Natural killer cell (primary cell): ENCODE measurements around the gene CASP9. TPM values are rescaled to one million over a fixed set of nuclear protein-coding genes. Genes with fewer than 3 reads are reported as not detected.
A peak's percentile ranks its signal among the peaks of the same experiment; 100 is the strongest.

Experiments
- ATAC-seq, 3 donors: fragments of 150-1000 bp in 2 of 3; fragments of 200-7000 bp in 1 of 3; cut with Tn5 transposase; 1 replicate in 1 of 3; 2 replicates in 2 of 3; pipeline ENCODE4 v1.10.0; 2021; ENCODE audit warnings: mild to moderate bottlenecking in 2 of 3, moderate library complexity in 2 of 3
- DNase-seq, 2 donors: peaks; one replicate each; pipeline versions ENCODE4 v3.0.0 to v3.0.0-alpha.2; 2013 to 2021; ENCODE audit warnings: mixed read lengths in 1 of 2
- H3K27ac ChIP-seq: one replicate; pipeline ENCODE4 v1.5.1; 2013; ENCODE audit warnings: mild to moderate bottlenecking, low read length
- H3K27me3 ChIP-seq: one replicate; pipeline ENCODE4 v1.6.1; 2013; ENCODE audit warnings: low read length; ENCODE audit not compliant: control insufficient read depth, insufficient read depth
- H3K36me3 ChIP-seq: one replicate; pipeline ENCODE4 v1.6.1; 2013; ENCODE audit warnings: low read length; ENCODE audit not compliant: control insufficient read depth, insufficient read depth
- H3K4me1 ChIP-seq: one replicate; pipeline ENCODE4 v1.6.1; 2013; ENCODE audit warnings: low read length; ENCODE audit not compliant: control insufficient read depth, insufficient read depth
- H3K4me3 ChIP-seq: one replicate; pipeline ENCODE4 v1.5.1; 2013; ENCODE audit warnings: low read length
- H3K9me3 ChIP-seq: one replicate; pipeline ENCODE4 v1.6.1; 2013; ENCODE audit warnings: low read length; ENCODE audit not compliant: control insufficient read depth, insufficient read depth
- H3K27ac Mint-ChIP-seq, 2 donors: one replicate each; pipeline ENCODE4 v1.8.0; 2022; ENCODE audit warnings: mild to moderate bottlenecking in 2 of 2, mixed read lengths in 2 of 2, moderate library complexity in 1 of 2
- H3K27me3 Mint-ChIP-seq, 2 donors: one replicate each; pipeline ENCODE4 v1.8.0; 2022; ENCODE audit warnings: low read depth in 2 of 2, mixed read lengths in 2 of 2
- H3K36me3 Mint-ChIP-seq: one replicate; pipeline ENCODE4 v1.8.0; 2022; ENCODE audit warnings: mixed read lengths
- H3K4me1 Mint-ChIP-seq, 2 donors: one replicate each; pipeline ENCODE4 v1.8.0; 2022; ENCODE audit warnings: mixed read lengths in 2 of 2
- H3K4me3 Mint-ChIP-seq: one replicate; pipeline ENCODE4 v1.8.0; 2022; ENCODE audit warnings: mild to moderate bottlenecking, moderate library complexity, mixed read lengths
- H3K9me3 Mint-ChIP-seq, 2 donors: one replicate each; pipeline ENCODE4 v1.8.0; 2022; ENCODE audit warnings: mixed read lengths in 2 of 2
- WGBS: methylation state at CpG from one replicate; pipeline ENCODE4 v1.1.7; 2013; ENCODE audit warnings: missing lambda C conversion rate; ENCODE audit not compliant: insufficient coverage; 5-methylcytosine and 5-hydroxymethylcytosine counted together
- intact Hi-C: fragments of 100-400 bp; cut with micrococcal nuclease; formaldehyde crosslinking; loops from one replicate; pipeline ENCODE4 v1.14.2; 2022
- total RNA-seq, 4 donors: library from RNA; stranded (reverse); fragments of 120-200 nt in 1 of 4; gene quantifications; one replicate each; pipeline versions ENCODE4 v1.2.3 to v1.2.4, GENCODE V29; 2013 to 2022
- TF ChIP-seq, protein P1 (sequence below): fragments of 200-600 bp; IDR thresholded peaks from one replicate; pipeline ENCODE4 v1.8.0; 2022; ENCODE audit warnings: antibody characterized with exemption

The CASP9 gene
- total RNA-seq, 3 donors from 2014 or later (not counting 1 experiment from before 2014, with no cell fraction given): 13.4 to 20.5 (median 13.5) TPM

- H3K36me3 Mint-ChIP-seq: peaks cover 8% of the 10 kb centered on the region
- H3K4me3 Mint-ChIP-seq: no peak overlapping the region
- intact Hi-C loops: no loop called here
- H3K36me3 ChIP-seq: peaks cover 64% of the 10 kb centered on the region
- H3K4me1 Mint-ChIP-seq: no peaks in the 10 kb centered on the region
- TF ChIP-seq, protein P1, sequence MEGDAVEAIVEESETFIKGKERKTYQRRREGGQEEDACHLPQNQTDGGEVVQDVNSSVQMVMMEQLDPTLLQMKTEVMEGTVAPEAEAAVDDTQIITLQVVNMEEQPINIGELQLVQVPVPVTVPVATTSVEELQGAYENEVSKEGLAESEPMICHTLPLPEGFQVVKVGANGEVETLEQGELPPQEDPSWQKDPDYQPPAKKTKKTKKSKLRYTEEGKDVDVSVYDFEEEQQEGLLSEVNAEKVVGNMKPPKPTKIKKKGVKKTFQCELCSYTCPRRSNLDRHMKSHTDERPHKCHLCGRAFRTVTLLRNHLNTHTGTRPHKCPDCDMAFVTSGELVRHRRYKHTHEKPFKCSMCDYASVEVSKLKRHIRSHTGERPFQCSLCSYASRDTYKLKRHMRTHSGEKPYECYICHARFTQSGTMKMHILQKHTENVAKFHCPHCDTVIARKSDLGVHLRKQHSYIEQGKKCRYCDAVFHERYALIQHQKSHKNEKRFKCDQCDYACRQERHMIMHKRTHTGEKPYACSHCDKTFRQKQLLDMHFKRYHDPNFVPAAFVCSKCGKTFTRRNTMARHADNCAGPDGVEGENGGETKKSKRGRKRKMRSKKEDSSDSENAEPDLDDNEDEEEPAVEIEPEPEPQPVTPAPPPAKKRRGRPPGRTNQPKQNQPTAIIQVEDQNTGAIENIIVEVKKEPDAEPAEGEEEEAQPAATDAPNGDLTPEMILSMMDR: no peak
- no peaks in the 10 kb centered on the region for H3K27me3 ChIP-seq
- H3K9me3 ChIP-seq: no peaks in the 10 kb centered on the region
- no peaks in the 10 kb centered on the region for H3K9me3 Mint-ChIP-seq
- no peak overlapping the region for H3K27ac ChIP-seq
- no peaks in the 10 kb centered on the region for H3K4me1 ChIP-seq
- 92% methylated on average over 12 of the region's 12 CpGs for WGBS
- H3K27me3 Mint-ChIP-seq: no peaks in the 10 kb centered on the region
- DNase-seq: no peak
- no peak overlapping the region for H3K4me3 ChIP-seq
- no peak for ATAC-seq
- peak overlapping the region in 1 of 2 donors; percentile 12 for H3K27ac Mint-ChIP-seq
Measured at GRCh38 chr1:15543589-15544568, 19.9 kb upstream of the CASP9 start.

DNA sequence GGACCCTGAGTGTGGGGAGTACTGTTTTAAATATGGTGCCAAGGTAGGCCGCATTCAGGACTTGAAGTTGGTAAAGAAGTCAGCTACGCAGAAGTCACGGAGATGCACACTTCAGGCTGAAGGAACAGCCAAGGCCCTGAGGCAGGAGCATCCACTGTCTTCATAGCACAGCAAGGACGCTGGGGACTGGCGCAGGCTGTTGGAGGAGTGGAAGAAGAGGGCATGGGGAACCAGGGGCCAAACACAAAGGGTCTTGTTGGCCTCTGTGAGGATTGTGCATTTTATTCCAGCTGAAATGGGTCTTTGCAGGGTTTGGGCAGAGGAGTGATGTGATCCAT is 19.2 kb upstream of the CASP9 start:
- Histone ChIP-seq H3K27ac (no peak overlapping the region), H3K4me3 (no peak overlapping the region), H3K36me3 (peaks cover 61% of the 10 kb centered on the region), H3K27me3 (no peaks in the 10 kb centered on the region), H3K9me3 (no peaks in the 10 kb centered on the region), H3K4me1 (no peaks in the 10 kb centered on the region)
- TF ChIP-seq, protein P1: no peak
- intact Hi-C loops: no loop called here
- no peak for DNase-seq
- Mint-ChIP-seq H3K27me3 (no peaks in the 10 kb centered on the region), H3K4me3 (no peak overlapping the region), H3K4me1 (no peaks in the 10 kb centered on the region), H3K36me3 (peaks cover 8% of the 10 kb centered on the region), H3K27ac (peak overlapping the region in 1 of 2 donors; percentile 12), H3K9me3 (no peaks in the 10 kb centered on the region)
- ATAC-seq: no peak
- 98% methylated on average over 5 of the region's 5 CpGs for WGBS

GRCh38 chr1:15542388-15543250 is 18.6 kb upstream of the CASP9 start:
- H3K27me3 Mint-ChIP-seq: no peaks in the 10 kb centered on the region
- H3K4me1 Mint-ChIP-seq: no peaks in the 10 kb centered on the region
- ATAC-seq: no peak
- H3K9me3 Mint-ChIP-seq: no peaks in the 10 kb centered on the region
- H3K36me3 Mint-ChIP-seq: peaks cover 2% of the 10 kb centered on the region
- Histone ChIP-seq H3K4me1 (no peaks in the 10 kb centered on the region), H3K27ac (no peak overlapping the region), H3K27me3 (no peaks in the 10 kb centered on the region), H3K9me3 (no peaks in the 10 kb centered on the region), H3K36me3 (peaks cover 58% of the 10 kb centered on the region), H3K4me3 (no peak overlapping the region)
- no peak overlapping the region for H3K4me3 Mint-ChIP-seq
- H3K27ac Mint-ChIP-seq: no peak overlapping the region
- intact Hi-C loops: no loop called here
- TF ChIP-seq, protein P1: no peak
- DNase-seq: no peak
- 91% methylated on average over 7 of the region's 7 CpGs for WGBS
